ENCODE data around the gene SLC26A4.

Gene SLC26A4

GRCh38 chr7:107746006-107746405, 85.4 kb downstream of the SLC26A4 start:
- DNase-seq (ENCODE audit: low read depth) = no peak

- DNase-seq (ENCODE audit: low read depth) = no peak
Measured at GRCh38 chr7:107751113-107751512, 90.5 kb downstream of the SLC26A4 start.

GRCh38 chr7:107754642-107755041, 94.0 kb downstream of the SLC26A4 start:
- no peak for DNase-seq (ENCODE audit: low read depth)

- no peak for DNase-seq (ENCODE audit: low read depth)
Measured at GRCh38 chr7:107758667-107759066, 98.0 kb downstream of the SLC26A4 start.

GRCh38 chr7:107767391-107767790, 106.8 kb downstream of the SLC26A4 start:
- no peak for DNase-seq (ENCODE audit: low read depth)

Measured in stimulated activated CD8-positive, alpha-beta memory T cell treated with anti-CD3 and anti-CD28 coated beads, Interleukin-7, amount 100 ng/mL, for 24 hours (primary cell).